SKM-1 (cell line): ENCODE results near the gene NRG2.

Experiments
- DNase-seq: peaks from one replicate; lab custom pipeline; 2025; ENCODE audit not compliant: unreplicated experiment; lab: John Stamatoyannopoulos, UW

Gene NRG2

DNA sequence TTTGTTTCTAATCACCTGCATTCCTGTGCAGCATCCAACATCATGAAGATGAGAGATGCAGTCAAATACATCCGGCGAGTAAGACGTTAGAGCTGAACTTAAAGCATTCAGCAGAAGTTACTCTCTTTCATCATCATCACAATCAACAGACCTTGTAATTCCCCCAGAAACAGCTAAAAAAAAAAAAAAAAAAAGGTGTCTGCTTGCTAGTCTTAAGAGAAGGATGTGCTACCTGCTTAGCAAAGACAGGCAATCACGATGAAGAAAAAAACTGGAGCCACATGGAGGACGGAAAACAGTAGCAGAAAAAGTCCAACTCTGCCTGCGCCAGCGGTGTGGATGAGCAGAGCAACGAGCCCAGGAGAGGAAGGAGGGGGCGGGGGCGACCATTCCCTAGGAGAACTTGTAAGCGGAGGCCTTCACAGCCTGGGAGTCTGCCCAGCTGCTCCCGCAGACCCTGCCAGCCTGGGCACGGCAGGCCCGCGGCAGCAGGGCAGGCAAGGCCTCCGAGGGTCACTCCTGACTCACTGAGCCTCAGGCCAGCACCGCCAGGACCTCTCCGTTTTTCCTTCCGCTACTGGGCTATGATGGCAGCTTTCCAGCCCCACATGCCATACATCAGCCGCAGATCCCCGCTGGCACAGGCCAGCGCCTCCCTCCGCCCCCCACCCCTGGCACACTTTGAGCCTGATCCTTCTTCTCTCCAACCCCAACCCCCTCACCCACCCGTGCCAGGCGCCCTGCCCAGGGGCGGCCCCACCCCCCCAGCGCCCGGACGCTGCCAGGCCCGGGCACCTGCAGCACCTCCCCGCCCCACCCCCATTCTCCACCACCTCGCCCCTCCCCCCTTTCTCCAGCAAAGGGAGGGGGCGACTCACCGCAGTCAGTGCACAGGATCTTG is 1.4 kb downstream of the NRG2 start:
- no peak for DNase-seq

DNA sequence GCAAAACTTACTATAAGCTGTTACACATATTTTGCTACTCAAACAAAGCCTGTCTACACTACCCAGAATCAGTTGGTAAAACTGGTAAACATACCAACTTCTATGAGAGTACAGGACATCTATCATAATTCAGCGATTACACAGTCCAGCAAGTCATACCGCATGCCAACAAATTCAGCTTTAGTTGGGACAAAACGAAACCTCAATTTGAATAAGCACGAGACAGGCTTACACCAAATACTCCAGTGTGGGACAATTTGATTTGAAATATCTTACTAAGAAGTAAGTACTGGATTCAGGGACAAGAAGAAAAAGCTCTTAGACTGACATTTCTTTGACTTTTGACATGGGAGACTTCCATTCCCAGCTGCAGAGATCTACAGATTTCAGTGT is 2.0 kb downstream of the NRG2 start:
- DNase-seq: no peak

DNA sequence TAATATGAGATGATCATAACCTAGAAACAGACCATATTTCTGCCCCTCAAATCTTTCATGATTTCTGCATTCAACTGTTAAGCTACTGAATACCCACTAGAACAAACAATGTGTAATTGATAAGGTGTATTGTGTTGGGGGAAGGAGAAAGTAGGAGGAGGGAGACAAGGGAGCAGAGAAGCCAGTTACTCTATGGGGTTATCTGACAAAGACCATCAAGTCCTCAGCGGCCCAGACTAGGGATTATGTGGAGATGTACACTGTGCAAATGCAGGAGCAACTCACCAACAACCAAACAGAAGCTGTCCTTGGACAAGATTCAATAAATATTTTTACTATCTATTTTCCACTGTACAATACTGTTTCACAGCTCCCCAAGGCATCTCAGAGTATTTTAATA is 2.7 kb downstream of the NRG2 start:
- DNase-seq: no peak

GRCh38 chr5:140039561-140039960 is 3.5 kb downstream of the NRG2 start:
- DNase-seq: no peak

DNA sequence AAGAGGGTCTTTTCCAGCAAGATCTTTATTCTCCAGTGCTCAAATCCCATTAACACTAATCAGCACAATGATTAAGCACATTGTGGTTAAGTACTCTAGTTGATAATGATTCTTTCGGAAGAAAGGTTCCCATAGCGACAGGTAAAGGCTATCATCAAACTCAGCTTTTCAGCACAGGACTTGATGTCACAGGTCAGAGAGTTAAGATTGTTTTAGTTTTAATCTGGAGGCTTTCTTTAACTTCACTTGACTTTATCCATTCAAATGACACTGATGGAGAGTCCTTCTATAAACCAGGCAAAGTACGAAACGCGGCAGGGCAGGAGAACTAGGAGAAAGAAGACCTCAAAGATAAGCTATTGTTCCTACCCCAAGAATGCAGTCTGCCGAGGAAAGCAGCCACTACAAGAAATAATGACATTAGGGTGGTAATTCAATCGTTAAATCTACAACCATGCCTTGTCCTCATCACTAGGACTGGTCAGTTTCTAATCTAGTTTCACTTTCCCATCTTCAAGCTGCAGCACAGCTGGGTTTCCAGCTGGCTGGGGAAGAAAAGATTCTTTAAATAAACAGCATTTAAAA is 4.6 kb downstream of the NRG2 start:
- DNase-seq: no peak

- no peak for DNase-seq
Measured at GRCh38 chr5:140037012-140037411, 6.1 kb downstream of the NRG2 start.

DNA sequence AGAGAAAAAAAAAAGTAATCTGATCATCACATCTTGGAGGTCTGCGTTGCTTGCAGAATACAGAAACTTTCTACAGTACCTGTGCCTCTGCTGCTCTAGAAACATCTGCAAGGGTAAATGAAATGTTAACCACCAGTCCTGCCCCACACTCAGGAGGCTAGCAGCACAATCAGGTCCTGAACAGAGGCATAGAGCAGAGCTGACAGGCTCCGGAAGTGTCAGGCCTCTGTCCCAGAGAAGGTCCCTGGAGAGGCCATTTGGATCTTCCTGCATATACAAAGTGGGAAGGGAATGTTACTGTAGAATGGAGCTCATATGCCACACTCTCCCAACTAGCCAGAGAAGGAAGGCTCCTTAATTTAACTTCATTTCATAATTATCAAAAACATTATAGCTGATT is 7.2 kb downstream of the NRG2 start:
- DNase-seq: no peak

DNA sequence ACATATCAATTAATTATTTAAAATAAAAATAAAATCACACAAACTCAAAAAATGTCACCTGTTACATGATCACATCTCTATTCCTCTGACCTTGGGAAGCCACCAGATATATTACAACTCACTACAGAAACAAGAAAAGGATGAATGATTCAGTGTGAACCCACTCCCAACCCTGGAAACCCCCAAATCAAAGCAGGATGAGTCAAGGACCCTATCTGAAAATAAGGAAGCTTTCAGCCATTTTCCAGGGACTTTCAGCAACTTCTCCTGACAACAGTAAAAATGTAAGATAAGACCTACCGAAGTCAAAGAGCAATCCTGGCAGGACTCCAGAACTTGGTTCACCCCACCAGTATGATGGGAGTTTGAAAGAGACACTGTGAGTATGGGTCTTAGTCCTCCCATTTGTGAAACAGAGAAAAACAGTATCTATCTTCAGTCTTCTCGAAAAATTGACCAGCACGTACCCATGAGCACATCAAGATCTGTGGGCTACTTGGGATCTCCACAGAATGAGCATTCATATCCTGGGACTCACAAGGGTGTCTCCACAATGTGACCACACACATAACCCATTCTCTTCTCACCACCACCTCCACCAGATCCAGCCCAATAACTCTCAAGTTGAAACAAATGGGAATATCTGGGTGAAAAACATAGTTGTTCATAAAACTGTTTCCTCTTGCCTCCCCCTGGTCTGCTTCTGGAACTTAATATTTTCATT is 9.9 kb downstream of the NRG2 start:
- DNase-seq: no peak

DNA sequence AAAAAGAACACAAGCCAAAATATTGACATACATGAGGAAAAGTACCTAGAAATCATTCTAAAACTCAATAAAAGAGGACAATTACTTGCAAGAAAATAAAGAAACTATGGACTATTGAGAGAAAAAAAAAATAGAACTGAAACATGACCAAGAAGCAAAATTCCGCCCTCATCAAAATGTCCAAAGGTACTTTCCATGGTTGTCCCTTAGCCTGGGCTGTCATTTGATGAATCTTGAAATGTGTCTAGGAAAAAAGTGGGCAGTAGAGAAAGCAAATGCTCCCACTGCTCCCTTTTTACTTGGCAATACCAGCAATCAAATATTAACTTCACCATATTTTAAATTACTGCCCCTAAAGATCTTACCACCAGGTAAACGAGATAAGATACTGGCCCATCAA is 10.8 kb downstream of the NRG2 start:
- DNase-seq: no peak

DNA sequence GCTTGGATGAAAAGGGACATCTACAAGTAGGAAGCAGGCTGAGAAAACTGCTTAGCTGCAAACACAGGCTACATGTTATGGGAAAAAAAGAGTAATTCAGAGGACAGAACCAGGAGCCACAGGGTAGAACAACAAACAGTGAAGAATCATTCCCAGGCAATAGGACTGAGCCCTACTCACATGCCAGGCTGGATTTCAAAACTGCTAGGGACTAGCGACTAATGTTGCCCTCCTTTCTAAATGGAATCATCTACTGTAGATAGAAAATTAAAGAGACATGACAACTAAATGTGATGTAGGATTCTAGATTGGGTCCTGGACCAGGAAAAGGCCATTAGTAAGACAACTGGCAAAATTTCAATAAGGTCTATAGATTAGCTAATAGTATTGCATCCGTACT is 15.3 kb downstream of the NRG2 start:
- DNase-seq: no peak

DNA sequence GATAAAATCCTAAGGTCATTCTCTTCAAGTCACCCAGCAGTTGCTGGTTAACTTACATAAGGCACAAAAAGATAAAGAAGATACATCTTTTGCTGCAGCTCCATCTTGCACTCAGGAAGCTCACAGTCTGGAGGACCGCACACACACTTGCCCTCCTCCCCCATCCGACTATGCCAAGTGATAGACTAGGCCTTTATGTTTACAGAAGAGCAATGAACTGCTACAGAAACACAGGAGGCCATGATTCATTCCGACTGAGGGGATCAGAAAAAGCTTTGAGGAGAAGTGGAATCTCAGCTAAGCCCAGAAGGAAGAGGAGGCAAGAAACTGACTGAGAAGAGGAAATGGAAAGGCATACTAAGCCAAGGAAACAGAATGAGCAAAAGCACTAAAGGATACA is 17.4 kb downstream of the NRG2 start:
- no peak for DNase-seq

GRCh38 chr5:140024928-140025327 is 18.2 kb downstream of the NRG2 start:
- DNase-seq: no peak

DNA sequence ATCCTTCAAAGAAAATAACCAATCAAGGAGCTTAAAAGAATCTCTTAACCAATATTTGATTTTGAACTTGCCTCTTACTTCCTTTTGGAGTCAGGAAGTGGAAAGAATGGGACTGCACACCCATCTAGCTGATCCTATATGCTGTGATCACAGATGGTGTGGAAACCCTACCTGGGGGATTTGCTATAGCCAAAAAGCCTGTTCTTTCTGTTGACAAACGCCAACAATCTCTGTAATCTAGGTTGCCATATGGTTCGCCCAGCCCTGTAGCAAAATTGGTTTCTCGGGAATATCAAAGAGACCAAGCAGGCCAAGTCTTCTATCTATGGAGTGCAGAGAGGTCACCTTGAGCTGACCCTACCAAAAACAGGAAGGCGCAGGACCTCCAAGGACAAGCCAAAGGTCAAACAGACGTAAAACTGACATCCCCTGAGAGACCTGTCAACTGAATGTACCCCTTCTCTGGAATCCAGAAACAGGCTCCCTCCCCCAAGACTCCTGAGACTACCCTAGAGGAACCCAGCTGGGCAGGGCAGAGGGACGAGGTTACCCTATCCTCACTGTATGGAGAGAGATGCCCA is 19.4 kb downstream of the NRG2 start:
- DNase-seq: no peak

DNA sequence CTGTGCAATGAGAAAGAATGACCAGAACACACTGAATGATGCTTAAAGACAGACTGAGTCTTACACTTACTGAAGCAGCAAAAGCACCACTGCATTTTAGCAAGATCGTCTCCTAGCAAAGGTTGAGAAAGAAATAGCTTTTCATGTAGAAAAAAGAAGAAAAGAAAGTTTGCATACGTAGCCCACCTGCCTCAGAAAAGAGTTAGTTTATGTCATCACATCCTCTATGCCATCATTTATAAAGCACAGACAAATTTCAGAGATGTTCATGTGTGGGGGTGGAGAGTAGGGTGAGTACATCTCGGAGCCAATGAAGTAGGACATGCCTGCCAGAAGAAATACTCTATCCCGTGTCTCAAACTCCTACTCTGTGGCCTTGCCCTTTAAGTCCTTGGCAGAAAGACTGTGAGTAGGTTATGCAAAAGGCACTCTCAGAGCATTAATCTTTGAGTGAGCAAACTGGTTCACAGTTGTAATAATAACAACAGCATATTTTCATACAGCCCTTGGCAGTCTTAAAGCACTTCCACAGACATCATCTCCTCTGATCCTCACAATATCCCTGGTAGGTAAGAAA is 22.4 kb downstream of the NRG2 start:
- no peak for DNase-seq

- no peak for DNase-seq
Measured at GRCh38 chr5:140018920-140019644, 24.0 kb downstream of the NRG2 start.

GRCh38 chr5:140018517-140018916 is 24.6 kb downstream of the NRG2 start:
- no peak for DNase-seq

DNA sequence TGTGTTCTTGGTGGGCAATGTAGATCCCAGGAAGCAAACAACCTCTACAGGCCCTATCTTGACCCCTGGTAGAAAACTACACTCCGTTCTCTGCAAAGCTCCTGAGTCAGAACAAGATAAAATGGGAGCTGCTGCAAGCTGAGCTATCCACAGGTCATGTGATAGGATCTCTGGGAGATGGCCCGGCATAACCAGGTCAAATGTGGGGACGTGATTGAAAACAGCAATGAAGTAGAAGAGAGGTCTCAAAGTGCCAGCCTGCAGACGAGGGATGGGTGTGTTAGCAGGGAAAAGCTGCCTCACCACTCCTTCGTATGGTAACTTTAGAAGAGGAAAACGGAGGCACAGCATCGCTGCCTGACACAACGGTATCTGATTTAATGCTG is 25.0 kb downstream of the NRG2 start:
- DNase-seq: no peak

GRCh38 chr5:140017397-140018095 is 25.6 kb downstream of the NRG2 start:
- DNase-seq: no peak

- no peak for DNase-seq
Measured at GRCh38 chr5:140015706-140016105, 27.4 kb downstream of the NRG2 start.

GRCh38 chr5:140014751-140015150 is 28.3 kb downstream of the NRG2 start:
- DNase-seq: no peak
